CD4-positive, alpha-beta T cell treated with Interleukin-10 for 1 hour (primary cell): Measurements from ENCODE around the gene MAGI2.
"Not testable (repeated sequence)": the region's sequence is repeated elsewhere in the genome, so short reads cannot be mapped to it uniquely, and the experiment has no call there.

Experiments used
- DNase-seq: peaks from one replicate; pipeline ENCODE4 v3.0.0-alpha.2; 2020

Gene MAGI2

DNA sequence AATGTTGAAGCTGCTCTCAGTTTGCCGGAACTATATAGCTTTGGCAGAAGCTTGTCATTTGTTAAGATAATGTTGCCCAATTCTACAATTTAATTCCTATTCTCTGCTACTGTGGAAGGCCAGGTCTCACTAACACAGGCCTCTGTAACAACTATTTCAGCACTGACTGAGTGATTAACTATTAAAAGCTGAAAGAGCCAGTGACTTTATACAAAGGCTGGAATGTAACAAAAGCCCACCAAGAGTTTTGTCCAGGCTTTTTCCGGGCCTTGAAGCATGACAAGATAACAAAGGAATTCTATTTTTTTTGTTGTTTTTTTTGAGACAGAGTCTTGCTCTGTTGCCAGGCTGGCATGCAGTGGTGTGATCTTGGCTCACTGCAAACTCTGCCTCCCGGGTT is 859.3 kb downstream of the MAGI2 start:
- DNase-seq = no peak

DNA sequence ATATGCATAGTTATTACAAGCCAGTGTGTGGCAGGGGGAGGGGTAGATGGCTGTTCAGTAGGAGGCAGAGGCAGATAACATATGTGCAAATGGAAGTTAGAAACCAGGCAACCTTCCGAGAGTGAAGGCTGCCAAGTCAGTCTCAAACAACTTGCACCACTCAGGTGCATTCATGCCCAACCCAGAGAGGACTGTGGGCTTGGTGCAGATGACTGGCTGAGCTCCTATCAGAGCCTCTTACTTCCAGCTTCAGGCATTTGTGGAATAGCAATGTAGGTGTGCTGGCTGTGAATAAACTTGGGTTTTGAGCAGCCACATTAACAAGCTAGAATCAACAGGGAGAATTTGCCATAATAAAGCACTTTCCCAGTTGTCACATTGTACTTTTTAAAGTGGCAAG is 865.1 kb downstream of the MAGI2 start:
- no peak for DNase-seq

DNA sequence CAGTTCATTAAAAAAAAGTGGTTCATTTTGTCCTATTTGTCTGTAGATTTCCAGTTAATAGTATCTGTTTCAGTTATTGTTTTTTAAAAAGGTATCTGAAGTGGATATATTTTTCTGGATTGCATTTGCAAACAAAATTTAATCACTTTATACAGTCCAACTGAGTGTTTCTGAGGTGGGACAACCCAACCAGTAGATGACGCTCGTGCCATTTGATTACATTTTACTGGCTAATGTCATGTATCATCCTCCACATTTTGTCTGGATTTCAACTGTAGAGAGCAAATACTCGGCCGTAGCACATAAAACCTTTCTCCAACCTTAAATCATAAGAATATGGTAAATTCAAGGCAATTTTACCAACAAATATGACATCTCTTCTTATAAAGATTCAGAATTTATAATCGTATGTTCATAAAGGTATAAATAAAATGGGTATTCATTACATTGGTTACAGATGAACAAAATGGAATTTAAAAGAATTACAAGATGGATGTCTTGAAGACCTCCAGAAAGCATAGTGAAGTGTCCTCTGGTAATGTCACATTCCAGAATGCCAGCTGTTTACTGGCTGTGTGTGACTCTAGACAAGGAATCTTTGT is 865.9 kb downstream of the MAGI2 start:
- DNase-seq = no peak

DNA sequence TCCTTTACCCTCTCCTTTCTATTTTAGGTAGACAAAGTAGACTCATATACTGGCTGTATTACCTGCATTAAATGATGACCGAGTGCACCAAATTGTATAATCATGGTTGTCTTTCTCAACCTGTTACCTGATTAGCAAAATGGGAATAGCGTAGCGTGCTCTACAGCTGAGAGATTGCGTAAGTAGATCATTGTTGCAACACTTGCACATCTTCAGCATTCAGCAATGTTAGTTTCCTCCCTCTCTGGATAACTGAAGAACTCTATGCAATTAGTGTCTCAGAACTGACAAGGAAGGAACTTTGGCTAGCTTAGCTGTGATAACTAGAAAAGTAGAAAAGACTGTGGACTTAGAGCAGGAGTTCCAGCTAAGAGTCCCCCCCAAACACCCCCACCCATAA is 867.5 kb downstream of the MAGI2 start:
- no peak for DNase-seq

DNA sequence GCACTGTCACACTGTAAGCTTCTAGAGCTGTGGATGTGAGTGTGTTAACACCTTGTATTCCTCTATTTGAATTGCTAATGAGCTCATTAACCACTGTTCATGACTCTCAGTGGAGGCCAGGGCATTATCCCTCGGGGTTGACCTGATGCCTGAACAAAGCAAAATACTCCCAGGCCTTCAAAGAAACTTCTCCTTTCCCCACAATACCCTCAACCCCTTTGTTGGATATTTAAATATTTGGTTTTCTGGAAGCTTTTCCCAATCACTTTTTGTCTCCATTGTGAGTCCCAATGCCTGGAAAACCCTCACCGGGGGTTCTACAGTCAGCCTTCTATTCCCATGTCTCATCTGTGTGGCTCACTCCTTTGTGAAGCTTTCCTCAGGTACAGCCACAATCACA is 874.8 kb downstream of the MAGI2 start:
- DNase-seq = no peak

DNA sequence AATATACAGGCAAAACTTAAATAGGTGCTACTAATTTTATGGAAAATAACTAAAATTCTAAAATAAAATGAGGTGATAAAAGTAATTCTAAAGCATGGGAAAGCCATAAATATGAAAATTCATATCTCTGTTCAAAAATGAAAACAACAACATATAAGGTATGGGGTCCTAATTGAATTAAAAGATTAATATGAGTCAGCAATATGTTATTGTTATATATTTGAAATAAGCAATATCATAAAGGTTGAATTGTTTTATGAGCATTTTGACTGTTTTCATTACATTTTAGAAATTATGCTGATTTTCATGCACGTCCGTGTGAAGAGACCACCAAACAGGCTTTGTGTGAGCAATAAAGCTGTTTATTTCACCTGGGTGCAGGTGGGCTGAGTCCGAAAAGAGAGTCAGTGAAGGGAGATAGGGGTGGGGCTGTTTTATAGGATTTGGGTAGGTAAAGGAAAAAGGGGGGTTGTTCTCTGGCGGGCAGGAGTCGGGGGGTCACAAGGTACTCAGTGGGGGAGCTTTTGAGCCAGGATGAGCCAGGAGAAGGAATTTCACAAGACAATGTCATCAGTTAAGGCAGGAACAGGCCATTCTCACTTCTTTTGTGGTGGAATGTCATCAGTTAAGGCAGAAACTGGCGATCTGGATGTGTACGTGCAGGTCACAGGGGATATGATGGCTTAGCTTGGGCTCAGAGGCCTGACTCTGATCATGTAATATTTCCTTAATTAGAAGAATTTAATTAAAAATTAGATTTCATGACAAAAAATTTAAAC is 876.1 kb downstream of the MAGI2 start:
- DNase-seq = not testable (repeated sequence)

DNA sequence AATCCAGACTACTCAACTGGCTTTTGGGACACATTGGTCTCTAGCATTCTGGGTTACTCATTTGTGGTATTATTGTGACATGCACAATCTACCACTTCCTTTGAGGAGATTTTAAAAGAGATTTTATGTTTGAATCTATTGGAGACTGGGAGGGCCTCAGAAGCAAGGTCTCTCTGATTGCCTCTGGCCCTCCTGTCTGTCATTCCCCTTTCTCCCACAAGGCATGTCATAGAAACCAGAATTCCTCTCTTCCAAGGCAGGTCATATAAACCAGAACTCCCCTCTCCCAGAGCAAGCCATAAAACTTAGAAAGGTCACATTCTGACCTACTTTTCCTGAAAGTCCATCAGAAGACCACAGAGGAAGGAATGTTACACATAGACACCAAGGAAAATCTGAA is 877.2 kb downstream of the MAGI2 start:
- DNase-seq = no peak

DNA sequence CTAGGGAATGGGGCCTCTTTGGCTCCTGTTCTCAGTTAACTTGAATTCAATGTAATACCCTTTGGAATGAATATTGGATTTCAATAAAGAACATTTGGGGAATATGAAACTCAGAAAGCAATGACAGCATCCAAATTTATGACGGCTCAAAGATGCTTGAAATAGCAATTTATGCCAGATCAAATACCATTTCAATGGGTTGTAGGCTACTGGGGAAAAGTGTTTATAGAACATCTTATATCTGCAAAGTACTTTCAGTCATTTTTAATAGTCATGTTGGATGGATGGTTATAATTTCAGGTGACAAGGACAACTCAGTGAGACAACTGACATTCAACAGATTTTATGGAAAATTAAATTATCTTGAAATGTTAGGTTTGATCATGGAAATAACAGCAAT is 882.2 kb downstream of the MAGI2 start:
- no peak for DNase-seq

DNA sequence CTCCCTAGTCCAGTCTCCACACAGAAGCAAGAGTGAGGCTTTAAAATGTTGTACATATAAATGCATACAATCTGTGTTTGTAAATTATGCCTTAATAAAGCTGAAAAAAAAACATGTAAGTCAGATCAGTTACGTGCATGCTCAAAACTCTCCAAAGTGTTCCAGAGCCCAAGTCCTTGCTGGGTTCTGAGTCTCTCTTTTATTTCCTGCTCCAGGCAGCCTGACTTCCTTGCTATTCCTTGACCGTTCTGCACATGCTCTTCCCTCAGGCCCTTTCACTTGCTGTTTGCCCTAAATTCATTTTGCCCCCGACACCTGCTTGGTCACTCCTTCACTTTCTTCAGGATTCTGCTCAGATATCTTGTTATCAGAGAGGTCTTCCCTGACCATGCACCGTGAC is 884.8 kb downstream of the MAGI2 start:
- DNase-seq = no peak

DNA sequence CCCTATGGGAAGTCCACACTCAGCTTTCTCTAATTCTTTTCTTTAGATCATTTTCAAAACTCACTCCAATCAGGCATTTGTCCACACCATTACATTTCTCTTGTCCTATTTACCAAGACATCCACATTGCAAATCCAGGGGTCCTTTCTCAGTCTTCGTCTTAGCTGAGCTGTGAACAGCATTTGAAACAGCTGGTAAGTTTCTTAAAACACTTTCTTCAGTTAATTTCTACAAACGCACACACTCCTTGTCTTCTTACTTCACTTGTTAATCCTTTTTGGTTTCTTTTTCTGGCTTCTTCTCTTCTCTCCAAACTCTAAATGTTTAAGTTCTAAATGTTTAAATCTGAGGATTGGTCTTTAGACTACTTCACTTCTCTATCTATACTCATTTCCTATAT is 885.6 kb downstream of the MAGI2 start:
- DNase-seq = no peak

DNA sequence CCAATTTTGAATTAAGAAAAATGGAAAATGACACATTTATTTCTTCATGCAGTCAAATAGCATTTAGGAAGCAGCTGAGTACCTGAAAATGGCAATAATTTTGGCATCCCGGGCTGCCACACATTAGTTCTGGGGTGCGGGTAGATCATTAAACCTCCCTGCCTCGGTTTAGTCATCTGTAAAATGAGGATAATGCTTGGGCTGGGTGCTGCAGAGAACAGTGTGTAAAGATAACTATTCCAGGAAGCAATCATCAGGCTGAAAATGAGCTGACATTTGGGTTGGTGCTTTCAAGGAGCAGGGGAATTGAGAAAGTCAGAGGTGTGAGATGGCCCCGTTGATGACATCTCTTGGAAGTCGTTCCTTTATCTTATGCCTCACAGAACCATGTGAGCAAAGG is 887.7 kb downstream of the MAGI2 start:
- DNase-seq = no peak

DNA sequence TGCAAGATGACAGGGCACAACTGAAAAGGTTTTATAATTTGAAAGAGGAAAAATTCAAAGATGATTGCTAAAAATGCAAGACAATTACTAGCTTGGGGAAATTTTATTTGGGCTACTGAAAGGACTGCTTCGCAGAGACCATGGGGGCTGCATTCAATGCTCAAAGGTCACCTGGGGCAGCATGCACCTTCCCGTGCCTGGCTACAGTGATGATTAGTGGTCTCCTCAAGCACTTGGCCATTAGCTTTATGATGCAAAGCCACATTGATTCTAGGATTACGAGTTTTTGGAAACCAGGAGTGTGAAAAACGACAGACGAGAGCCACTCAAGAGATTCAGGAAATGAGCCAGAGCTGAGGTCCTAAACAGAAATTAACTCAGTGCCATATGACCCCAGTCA is 890.3 kb downstream of the MAGI2 start:
- DNase-seq = no peak

DNA sequence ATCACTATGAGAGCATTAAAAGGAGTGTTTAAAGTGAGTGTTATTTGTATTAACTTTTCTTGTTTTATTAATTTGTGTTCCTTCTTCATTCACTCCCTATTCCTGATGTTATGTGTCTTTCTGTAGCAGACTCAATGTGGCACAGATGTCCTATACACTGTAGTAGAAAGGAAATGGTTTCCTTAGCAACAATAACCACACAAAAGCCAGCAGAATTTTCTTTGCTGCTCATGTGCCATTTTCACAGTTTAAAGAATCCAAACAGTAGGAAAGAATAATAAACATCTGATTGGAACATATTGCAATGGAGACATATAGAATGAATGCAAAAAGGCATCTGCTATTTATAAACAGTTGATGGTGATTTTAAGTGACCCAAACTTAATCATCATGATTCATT is 891.3 kb downstream of the MAGI2 start:
- no peak for DNase-seq

DNA sequence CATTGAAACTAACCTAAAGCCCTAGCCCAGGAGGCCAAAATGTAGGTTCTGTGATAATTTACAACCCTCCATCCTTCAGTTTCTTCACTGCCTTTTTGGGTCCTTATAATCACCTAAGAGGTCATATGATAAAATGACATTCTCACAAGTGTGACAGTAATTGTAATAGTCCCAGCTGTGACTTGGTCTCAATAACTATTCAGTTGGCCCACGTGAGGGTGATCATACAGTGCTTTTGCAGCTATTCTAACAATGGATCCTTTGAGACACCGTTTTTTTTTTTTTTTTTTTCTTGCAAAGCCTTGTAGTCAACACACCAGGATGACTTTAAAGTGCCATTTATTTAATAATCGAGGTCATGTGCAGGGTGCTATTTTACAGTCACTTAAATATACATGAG is 894.9 kb downstream of the MAGI2 start:
- no peak for DNase-seq

DNA sequence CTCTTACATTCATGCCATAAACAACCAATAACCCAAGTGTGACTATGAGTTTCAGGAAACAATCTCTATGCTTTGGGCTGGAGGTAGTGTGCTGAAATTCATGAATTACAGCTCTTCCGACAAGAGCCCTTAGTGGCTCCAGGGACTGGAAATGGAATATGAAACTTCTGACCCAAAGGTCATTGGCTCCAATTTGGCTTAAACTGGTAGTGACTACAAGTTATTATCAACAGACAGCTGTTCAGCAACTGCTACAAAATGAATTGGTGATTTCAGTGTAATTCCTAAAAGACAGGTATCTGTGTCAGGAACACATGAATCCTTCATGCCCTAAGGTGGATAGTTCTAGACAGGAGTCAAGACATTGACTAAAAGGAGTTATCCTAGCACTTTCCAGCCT is 909.5 kb downstream of the MAGI2 start:
- no peak for DNase-seq

DNA sequence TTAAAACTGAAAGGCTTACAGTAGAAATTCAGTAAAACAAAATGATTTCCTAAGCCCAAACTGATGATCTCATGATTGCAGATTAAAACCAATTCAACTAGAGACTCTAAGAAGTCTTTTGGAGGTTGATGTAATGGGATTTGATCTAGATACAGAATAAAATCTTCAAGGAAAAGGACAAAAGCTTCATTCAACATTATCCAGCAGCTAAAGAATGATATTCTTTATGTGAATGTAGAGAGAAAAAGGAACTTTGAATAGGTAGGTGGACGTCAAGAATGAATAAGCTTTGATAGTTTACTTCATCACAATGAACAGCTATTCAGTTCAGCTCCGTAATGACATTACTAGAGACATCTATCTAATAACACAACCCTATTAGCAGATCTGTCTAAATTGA is 910.5 kb downstream of the MAGI2 start:
- DNase-seq = no peak

DNA sequence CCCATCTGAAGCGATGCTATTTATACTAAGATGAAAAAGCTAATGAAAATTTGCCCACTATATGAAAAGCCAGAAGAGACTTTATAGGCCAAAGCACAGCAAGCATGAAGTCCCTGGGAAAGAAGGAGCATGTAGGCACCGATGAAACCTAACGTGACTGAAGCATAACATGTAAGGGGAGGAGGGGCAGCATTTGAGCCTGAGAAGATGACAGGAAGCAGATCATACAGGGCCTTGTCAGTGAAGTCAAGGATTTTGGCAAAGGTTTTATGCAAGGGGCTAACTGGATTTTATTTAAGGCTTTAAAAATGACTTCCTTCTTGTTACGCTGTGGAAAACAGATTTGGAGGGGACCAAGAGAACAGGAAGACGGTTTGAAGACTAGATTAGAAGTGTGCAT is 910.9 kb downstream of the MAGI2 start:
- no peak for DNase-seq

DNA sequence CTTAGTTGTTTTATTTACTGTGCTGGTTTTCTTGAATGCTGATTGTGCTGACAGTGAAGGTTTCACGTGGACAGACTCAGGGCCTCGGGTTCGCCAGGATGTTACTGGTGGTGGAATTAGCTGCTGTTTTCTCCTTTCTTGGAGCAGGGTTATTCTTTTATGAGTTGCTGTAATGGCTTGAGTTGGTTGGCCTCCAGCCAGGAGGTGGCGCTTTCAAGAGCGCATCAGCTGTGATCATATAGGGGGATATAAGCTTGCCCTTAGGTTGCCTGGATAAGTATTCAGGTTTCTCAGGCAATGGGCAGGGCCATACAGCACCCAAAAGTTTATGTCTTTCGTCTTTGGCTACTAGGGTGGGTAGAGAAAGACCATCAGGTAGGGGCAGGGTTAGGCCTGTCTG is 913.6 kb downstream of the MAGI2 start:
- DNase-seq = no peak

DNA sequence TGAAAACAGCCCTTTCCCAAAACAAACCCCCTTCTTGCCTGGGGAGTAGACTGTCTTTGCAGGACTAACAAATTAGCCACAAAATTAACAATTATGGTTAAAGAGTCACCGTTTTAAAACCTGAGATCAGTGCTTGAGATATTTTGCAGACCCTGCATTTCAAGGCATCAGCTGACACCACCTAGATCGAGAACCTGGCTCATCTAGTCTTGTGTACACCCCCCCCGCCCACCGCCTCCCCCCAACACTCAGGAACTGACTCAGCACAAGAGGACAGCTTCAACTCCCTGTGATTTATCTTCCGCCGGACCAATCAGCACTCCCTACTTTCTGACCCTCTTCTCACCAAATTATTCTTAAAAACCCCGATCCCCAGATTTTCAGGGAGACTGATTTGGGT is 917.8 kb downstream of the MAGI2 start:
- no peak for DNase-seq

DNA sequence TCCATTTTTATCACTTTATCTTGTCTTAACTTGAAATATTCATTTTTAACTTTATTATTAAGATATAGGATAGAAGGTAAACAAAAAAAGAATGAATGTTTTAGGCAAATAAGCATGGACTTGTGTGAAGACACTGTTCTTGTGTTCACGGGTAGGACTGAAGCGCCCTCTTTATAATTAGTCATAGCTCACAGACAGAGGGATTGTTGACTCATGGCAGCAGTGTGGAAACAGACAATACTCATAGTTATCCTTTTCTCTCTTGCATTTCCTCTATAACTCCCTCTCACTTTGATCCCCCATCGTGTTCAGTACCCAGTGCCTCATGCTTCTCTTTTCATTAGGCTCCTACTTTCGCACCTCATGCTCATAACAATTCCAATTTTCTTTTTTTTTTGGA is 923.1 kb downstream of the MAGI2 start:
- no peak for DNase-seq

DNA sequence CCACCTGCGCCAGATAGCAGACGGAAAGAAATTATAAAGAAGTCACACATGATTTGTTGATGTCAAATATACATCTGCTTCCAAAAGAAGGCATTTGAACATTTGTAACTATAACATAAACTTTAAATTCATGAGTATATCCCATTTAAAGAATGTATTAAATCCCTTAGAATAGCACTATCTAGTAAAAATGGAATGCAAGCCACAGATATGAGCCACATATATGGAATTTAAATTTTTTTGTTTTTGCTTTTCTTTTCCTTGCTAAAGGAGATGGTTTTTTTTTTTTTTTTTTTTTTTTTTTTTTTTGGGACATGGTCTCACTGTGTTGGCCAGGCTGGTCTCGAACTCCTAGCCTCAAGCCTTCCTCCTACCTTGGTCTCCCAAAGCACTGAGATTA is 924.1 kb downstream of the MAGI2 start:
- DNase-seq = no peak

DNA sequence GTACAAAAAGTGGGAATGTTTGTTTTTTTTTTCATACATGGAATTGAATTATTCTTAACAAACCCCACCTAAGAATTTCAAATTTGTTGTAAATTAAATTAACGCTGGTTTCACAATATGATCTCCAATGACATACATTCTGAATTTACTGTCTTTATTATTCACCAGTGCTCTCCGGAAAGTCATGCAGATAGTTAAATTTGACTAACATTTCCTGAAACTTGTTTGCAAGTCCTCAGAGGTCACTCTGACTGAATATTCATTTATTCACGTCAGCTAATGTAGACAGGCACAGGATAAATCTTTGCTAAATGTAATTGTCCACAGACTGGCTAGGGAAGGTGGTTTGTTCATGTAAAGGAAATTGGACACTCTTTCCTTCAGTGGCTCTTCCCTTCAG is 924.5 kb downstream of the MAGI2 start:
- DNase-seq = no peak

DNA sequence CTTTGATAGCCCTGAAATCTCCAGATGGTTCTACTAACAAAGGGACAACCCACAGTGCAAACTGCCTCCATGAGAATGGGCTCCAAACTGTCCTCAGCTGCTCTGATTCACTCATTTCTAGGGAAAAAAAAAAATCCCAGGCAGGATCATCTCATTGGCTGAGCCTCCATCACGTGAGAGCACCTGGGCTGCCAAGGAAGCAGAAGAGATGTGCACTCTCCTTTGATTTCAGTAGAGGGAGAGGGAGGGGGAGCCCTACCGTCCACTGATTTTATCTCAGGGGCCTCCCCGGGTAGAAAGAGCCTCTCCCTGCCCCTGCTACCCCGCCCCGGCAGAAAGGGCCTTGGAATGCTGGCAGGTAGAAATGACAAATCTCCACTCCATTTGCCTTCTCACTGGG is 929.5 kb downstream of the MAGI2 start:
- no peak for DNase-seq

DNA sequence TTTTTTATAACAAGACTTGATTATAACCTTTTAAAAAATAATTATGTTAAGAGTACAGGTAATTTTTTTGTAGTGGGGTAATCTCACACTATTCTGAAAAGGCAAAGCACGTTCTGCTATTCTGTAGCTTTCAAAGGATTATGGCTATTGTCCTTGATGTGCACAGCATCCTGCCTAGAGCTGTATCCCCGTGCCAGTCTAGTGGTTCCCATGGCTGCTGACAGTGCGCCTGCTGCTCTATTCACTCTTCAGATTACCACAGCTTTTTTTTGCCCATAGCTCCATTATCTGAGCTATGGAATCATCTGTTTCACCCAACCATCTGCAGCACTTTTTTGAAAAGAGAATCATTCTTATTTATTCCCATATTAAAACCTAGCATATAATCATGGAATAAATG is 931.5 kb downstream of the MAGI2 start:
- DNase-seq = no peak

DNA sequence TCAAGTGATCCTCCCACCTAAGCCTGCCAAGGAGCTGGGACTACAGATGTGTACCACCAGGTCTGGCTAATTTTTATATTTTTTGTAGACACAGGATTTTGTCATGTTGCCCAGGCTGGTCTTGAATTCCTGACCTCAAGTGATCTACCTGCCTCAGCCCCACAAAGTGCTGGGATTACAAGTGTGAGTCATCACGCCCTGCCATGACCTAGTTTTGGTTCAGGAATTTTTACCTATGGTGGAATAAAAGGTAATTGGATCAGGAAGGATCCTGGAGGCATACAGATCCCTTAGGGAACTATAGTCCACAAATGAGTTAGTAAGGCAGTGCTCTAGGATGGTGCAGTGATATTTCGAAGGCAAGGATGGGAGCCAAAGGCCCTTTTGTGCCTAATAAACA is 937.0 kb downstream of the MAGI2 start:
- DNase-seq = no peak
